H1 (cell line): ENCODE data around the gene DAB2IP. TPM values are rescaled to one million over a fixed set of nuclear protein-coding genes. Genes with fewer than 3 reads are reported as not detected.

Experiments used
- CTCF ChIA-PET: fragments of 300-600 bp; sonication (Branson Sonifier 250); formaldehyde crosslinking; loops from one replicate; lab custom pipeline; 2021; ENCODE audit not compliant: partially characterized antibody; lab: Charles Lee
- POLR2A ChIA-PET: fragments of 300-600 bp; sonication (Branson Sonifier 250); formaldehyde crosslinking; loops from one replicate; lab custom pipeline; 2021; ENCODE audit warnings: inconsistent platforms; ENCODE audit not compliant: partially characterized antibody; lab: Charles Lee
- DNase-seq, 2 experiments: peaks; one replicate each; pipeline versions ENCODE4 v3.0.0 to v3.0.0-alpha.2; 2010 to 2022; ENCODE audit warnings: low spot score in 2 of 2, low read depth in 1 of 2, mixed read lengths in 1 of 2
- FAIRE-seq: peaks from 2 replicates; lab custom pipeline; 2011; peaks lifted over from hg19 to GRCh38; lab: Jason Lieb, UNC
- H2AFZ ChIP-seq: 2 replicates; pipeline ENCODE4 v1.8.1; 2012; ENCODE audit warnings: low read length, inconsistent platforms
- H2AK5ac ChIP-seq: 2 replicates; pipeline ENCODE4 v1.6.1; 2013; ENCODE audit warnings: low read depth, low read length
- H2BK120ac ChIP-seq: replicated peaks from 2 replicates; pipeline ENCODE3; 2013; ENCODE audit warnings: low read depth, low read length, inconsistent platforms
- H2BK12ac ChIP-seq: 2 replicates; pipeline ENCODE4 v1.6.1; 2013; ENCODE audit warnings: low read depth, low read length
- H2BK15ac ChIP-seq: 2 replicates; pipeline ENCODE4 v1.6.1; 2013; ENCODE audit warnings: low read length
- H2BK20ac ChIP-seq: 2 replicates; pipeline ENCODE4 v1.6.1; 2013; ENCODE audit warnings: low read length
- H2BK5ac ChIP-seq: 2 replicates; pipeline ENCODE4 v1.6.1; 2013; ENCODE audit warnings: low read depth, low read length
- H3K14ac ChIP-seq: 2 replicates; pipeline ENCODE4 v1.6.1; 2013; ENCODE audit warnings: inconsistent platforms; ENCODE audit not compliant: insufficient read length
- H3K18ac ChIP-seq: 2 replicates; pipeline ENCODE4 v1.6.1; 2013; ENCODE audit warnings: low read length; ENCODE audit errors: extremely low read depth
- H3K23ac ChIP-seq: 2 replicates; pipeline ENCODE4 v1.6.1; 2013; ENCODE audit warnings: inconsistent platforms; ENCODE audit not compliant: insufficient read length
- H3K23me2 ChIP-seq: 2 replicates; pipeline ENCODE4 v1.6.1; 2013; ENCODE audit warnings: low read depth, low read length
- H3K27ac ChIP-seq: 2 replicates; pipeline ENCODE4 v1.6.1; 2011; ENCODE audit warnings: low read depth, low read length, inconsistent platforms
- H3K27me3 ChIP-seq, 4 experiments: replicated peaks in 1 of 4; 1 replicate in 1 of 4; 2 replicates in 3 of 4; pipeline versions ENCODE4 v1.6.1 to v1.8.1; 2011 to 2013; ENCODE audit warnings: low read length in 3 of 4, mild to moderate bottlenecking in 3 of 4, inconsistent platforms in 2 of 4, mixed read lengths in 2 of 4, moderate library complexity in 1 of 4; ENCODE audit not compliant: control insufficient read depth in 3 of 4, insufficient read depth in 3 of 4; ENCODE audit errors: extremely low read depth in 1 of 4
- H3K36me3 ChIP-seq, 4 experiments: 2 replicates each; pipeline versions ENCODE4 v1.6.1 to v1.8.1; 2011 to 2013; ENCODE audit warnings: mild to moderate bottlenecking in 4 of 4, low read length in 3 of 4, moderate library complexity in 2 of 4, control low read depth in 1 of 4, inconsistent platforms in 1 of 4; ENCODE audit not compliant: insufficient read depth in 4 of 4, control insufficient read depth in 2 of 4
- H3K4ac ChIP-seq: replicated peaks from 2 replicates; pipeline ENCODE3; 2013; ENCODE audit warnings: low read length, low read depth, mixed read lengths, inconsistent platforms; ENCODE audit not compliant: insufficient read length
- H3K4me1 ChIP-seq, 4 experiments: replicated peaks in 1 of 4; 1 replicate in 1 of 4; 2 replicates in 3 of 4; pipeline versions ENCODE4 v1.6.1 to v1.8.1; 2011 to 2013; ENCODE audit warnings: low read length in 3 of 4, inconsistent platforms in 2 of 4, mixed read lengths in 1 of 4; ENCODE audit not compliant: insufficient read depth in 4 of 4, control insufficient read depth in 3 of 4
- H3K4me2 ChIP-seq, 2 experiments: 2 replicates each; pipeline versions ENCODE4 v1.6.1 to v1.8.1; 2011 to 2013; ENCODE audit warnings: low read depth in 2 of 2, low read length in 2 of 2, control low read depth in 1 of 2, inconsistent platforms in 1 of 2, mild to moderate bottlenecking in 1 of 2; ENCODE audit not compliant: insufficient read depth in 1 of 2
- H3K4me3 ChIP-seq, 4 experiments: fragments of 200-600, 300-600 bp in 1 of 4; sonication (generic), shearing (Covaris generic), sonication (Bioruptor Twin) in 1 of 4; 2 replicates each; pipeline versions ENCODE4 v1.5.1 to v1.8.1; 2011 to 2016; ENCODE audit warnings: low read length in 4 of 4, low read depth in 3 of 4, control low read depth in 2 of 4, inconsistent platforms in 2 of 4, mild to moderate bottlenecking in 2 of 4, mixed read lengths in 1 of 4, moderate library complexity in 1 of 4; ENCODE audit not compliant: insufficient read depth in 2 of 4; ENCODE audit errors: extremely low read depth in 1 of 4
- H3K56ac ChIP-seq: replicated peaks from 2 replicates; pipeline ENCODE3; 2013; ENCODE audit warnings: low read depth, mild to moderate bottlenecking, mixed read lengths, low read length, inconsistent platforms; ENCODE audit not compliant: insufficient read length
- H3K79me1 ChIP-seq: 2 replicates; pipeline ENCODE4 v1.6.1; 2013; ENCODE audit warnings: low read depth, low read length, control low read depth
- H3K79me2 ChIP-seq, 2 experiments: 2 replicates each; pipeline versions ENCODE4 v1.6.1 to v1.8.1; 2012 to 2013; ENCODE audit warnings: low read length in 2 of 2, mild to moderate bottlenecking in 2 of 2, inconsistent platforms in 1 of 2; ENCODE audit not compliant: insufficient read depth in 2 of 2, control insufficient read depth in 1 of 2
- H3K9ac ChIP-seq, 4 experiments: replicated peaks in 1 of 4; 1 replicate in 1 of 4; 2 replicates in 3 of 4; pipeline versions ENCODE4 v1.6.1 to v1.8.1; 2011 to 2013; ENCODE audit warnings: low read depth in 3 of 4, low read length in 3 of 4, control low read depth in 2 of 4, mild to moderate bottlenecking in 2 of 4, moderate library complexity in 2 of 4, inconsistent platforms in 1 of 4; ENCODE audit errors: extremely low read depth in 1 of 4
- H3K9me3 ChIP-seq, 2 experiments: 2 replicates each; pipeline versions ENCODE4 v1.6.1 to v1.8.1; 2012 to 2013; ENCODE audit warnings: mild to moderate bottlenecking in 2 of 2, moderate library complexity in 2 of 2, control low read depth in 1 of 2, inconsistent platforms in 1 of 2, low read depth in 1 of 2, low read length in 1 of 2, mixed read lengths in 1 of 2; ENCODE audit not compliant: insufficient read depth in 2 of 2
- H4K20me1 ChIP-seq, 2 experiments: replicated peaks in 1 of 2; 2 replicates each; pipeline versions ENCODE3 to v1.8.1; 2011 to 2013; ENCODE audit warnings: inconsistent platforms in 2 of 2, low read length in 2 of 2, mild to moderate bottlenecking in 1 of 2; ENCODE audit not compliant: insufficient read depth in 2 of 2, control insufficient read depth in 1 of 2
- H4K5ac ChIP-seq: 2 replicates; pipeline ENCODE4 v1.6.1; 2013; ENCODE audit warnings: low read length, low read depth, mixed read lengths, inconsistent platforms; ENCODE audit not compliant: insufficient read length
- H4K8ac ChIP-seq: 2 replicates; pipeline ENCODE4 v1.8.0; 2013; ENCODE audit warnings: mild to moderate bottlenecking, moderate library complexity, low read length, inconsistent platforms; ENCODE audit not compliant: insufficient read depth; ENCODE audit errors: extremely low read depth
- H4K91ac ChIP-seq: replicated peaks from 2 replicates; pipeline ENCODE3; 2013; ENCODE audit warnings: low read length, mixed read lengths, inconsistent platforms; ENCODE audit not compliant: insufficient read length
- EGR1 ChIP-seq: IDR thresholded peaks from 2 replicates; pipeline ENCODE4 v1.6.1; 2011; ENCODE audit warnings: low read depth, low read length, borderline replicate concordance
- TEAD4 ChIP-seq: IDR thresholded peaks from 2 replicates; pipeline ENCODE4 v1.6.1; 2012; ENCODE audit warnings: low read depth, low read length, inconsistent platforms, mixed read lengths
- WGBS, 2 experiments: shearing (Covaris generic) in 1 of 2; methylation state at CpG; one replicate each; pipeline versions ENCODE4 v1.1.6 to v1.1.7; 2013 to 2015; ENCODE audit warnings: low lambda C conversion rate in 2 of 2, mixed read lengths in 2 of 2, inconsistent platforms in 1 of 2, low coverage in 1 of 2, missing lambda C conversion rate in 1 of 2; ENCODE audit not compliant: insufficient replicate concordance in 2 of 2, insufficient coverage in 1 of 2, insufficient read length in 1 of 2; ENCODE audit errors: extremely low coverage in 1 of 2, missing lambda C conversion rate in 1 of 2; 5-methylcytosine and 5-hydroxymethylcytosine counted together
- polyA plus RNA-seq, 7 experiments: library from polyadenylated mRNA; depleted of rRNA in 3 of 7; stranded (reverse) in 5 of 7; unstranded in 2 of 7; fragments of >200 nt in 5 of 7; fragments of 200-250 nt in 2 of 7; gene quantifications; 1 replicate in 5 of 7; 2 replicates in 1 of 7; 4 replicates in 1 of 7; pipeline versions ENCODE4 v1.2.1 to v1.2.3, GENCODE V29; 2011 to 2013; ENCODE audit warnings: missing spikeins in 2 of 7, mixed read lengths in 2 of 7
- total RNA-seq: library from RNA; stranded (reverse); fragmentation: NEBNext Ultra II Directional; extraction: Animal tissue kit (Norgen Biotek cat#: 25700); gene quantifications from 2 replicates; pipeline ENCODE4 v1.2.1, GENCODE V29; 2021

The DAB2IP gene
- total and polyA plus RNA-seq, 2 of the 8 experiments (the other 6 are each of a cell fraction or from before 2014, with no cell fraction given), result 19.7 to 39.5 TPM

- no peak overlapping the region for H4K8ac ChIP-seq
- no peaks in the 10 kb centered on the region for H3K4me1 ChIP-seq
- H3K27me3 ChIP-seq, result no peaks in the 10 kb centered on the region
- H3K79me2 ChIP-seq, result no peaks in the 10 kb centered on the region; a peak in 1 of 4 replicates
- H3K4me2 ChIP-seq, result no peak overlapping the region
- 89% methylated on average over 20 of the region's 23 CpGs; no CpG with 5 or more reads in 1 of the 2 experiments for WGBS, 2 experiments
- H2AFZ ChIP-seq, result no peak overlapping the region
- no peak overlapping the region for H3K27ac ChIP-seq
- no peak overlapping the region for H2BK120ac ChIP-seq
- no peak overlapping the region for H3K4ac ChIP-seq
- H3K18ac ChIP-seq, result no peak overlapping the region
- FAIRE-seq, result no peak
- peaks cover 2 to 26% (median 15%) of the 10 kb centered on the region in 4 experiments; a peak in 7 of 8 replicates for H3K36me3 ChIP-seq
- H3K9me3 ChIP-seq, result no peaks in the 10 kb centered on the region
- no peak overlapping the region for H2BK20ac ChIP-seq
- no peak overlapping the region for H2BK5ac ChIP-seq
- no peak overlapping the region for H4K91ac ChIP-seq
- H3K56ac ChIP-seq, result no peak overlapping the region
- no peak overlapping the region for H3K14ac ChIP-seq
- no peak overlapping the region for H3K9ac ChIP-seq
- H3K79me1 ChIP-seq, result no peaks in the 10 kb centered on the region
- DNase-seq, result no peak
- peaks cover 2% of the 10 kb centered on the region; the same call in 1 of the 2 replicates for H3K23me2 ChIP-seq
- H2AK5ac ChIP-seq, result no peak overlapping the region
- H3K23ac ChIP-seq, result no peak overlapping the region
- H3K4me3 ChIP-seq, result no peak overlapping the region
- peaks cover 0 to 6% of the 10 kb centered on the region in 2 experiments for H4K20me1 ChIP-seq
- no peak overlapping the region for H4K5ac ChIP-seq
- no peak overlapping the region for H2BK15ac ChIP-seq
- H2BK12ac ChIP-seq, result no peak overlapping the region
- CTCF ChIA-PET, result interaction anchor here (0.7 to 1.7 kb wide), 4 partner anchors 13 to 217 kb away, joined by 3 to 6 read pairs (median 4); no protein-coding TSS in a partner anchor
- POLR2A ChIA-PET, result no interaction called here
- TF ChIP-seq TEAD4, result no peak
- TF ChIP-seq EGR1, result no peak
These were observed 124.7 kb downstream of the DAB2IP start for GRCh38 chr9:121776001-121776738.
